Stimulated activated CD8-positive, alpha-beta memory T cell treated with anti-CD3 and anti-CD28 coated beads, Interleukin-15, amount 100 ng/mL, for 48 hours (primary cell): ENCODE data around the gene EXOSC9.

ENCODE experiments used
- DNase-seq, 2 donors: peaks; one replicate each; pipeline ENCODE4 v3.0.0-alpha.2; 2020; ENCODE audit warnings: low read depth in 2 of 2

EXOSC9 gene

DNA sequence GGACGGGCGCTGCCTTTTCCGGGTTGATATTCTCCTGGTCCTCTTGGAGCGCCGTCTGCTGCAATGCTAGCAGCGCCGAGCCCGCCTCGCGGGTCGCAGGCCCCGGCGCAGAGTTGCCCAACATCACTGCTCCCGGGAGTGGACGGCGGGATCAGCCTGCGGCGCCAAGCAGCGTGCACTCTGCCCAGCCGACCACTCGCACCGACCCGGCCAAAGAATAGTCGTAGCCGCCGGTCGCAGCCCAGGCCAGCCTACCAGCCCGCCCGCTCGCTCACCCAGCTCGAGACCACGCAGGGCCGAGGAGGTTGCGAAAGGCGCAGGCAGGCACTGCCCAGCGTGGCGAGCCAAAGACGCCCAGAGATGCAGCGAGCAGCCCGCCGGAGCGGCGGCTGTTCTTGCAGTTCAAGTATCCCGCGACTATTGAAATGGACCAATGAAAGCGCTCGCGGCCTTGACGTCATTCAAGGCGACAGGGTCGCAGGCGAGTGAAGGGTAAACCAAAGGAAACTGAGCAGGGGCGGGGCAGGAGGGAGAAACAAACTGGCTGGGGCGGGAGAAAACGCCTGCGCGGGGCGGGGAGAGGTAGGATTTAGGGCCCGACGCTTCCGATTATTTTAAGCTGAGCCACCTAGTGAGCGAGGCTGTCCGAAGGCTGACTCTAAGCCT, 22.5 kb downstream of the EXOSC9 start, which contains the start of gene CCNA2:
TSS of gene CCNA2 (minus strand) at position 379 of the 666 bp plus-strand sequence. CDS start at position 124, 255 bp downstream.
- DNase-seq, result peak; percentile 93 to 95

DNA sequence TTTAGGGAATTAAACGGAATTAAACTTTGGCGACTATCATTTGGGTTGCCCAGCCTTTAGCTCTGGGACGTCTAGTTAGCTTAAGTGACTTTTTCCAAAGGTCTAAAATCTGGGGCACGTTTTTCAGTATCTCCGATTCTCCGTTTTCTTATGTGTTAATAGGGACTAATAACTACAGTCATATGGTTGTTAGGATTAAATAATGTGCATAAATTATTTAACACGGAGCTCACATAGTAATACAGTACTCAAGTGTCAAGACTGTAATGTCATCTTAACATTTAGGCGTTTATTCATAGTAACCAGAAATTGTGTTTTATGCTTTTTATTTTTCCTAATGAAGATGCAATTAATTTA, 23.0 kb downstream of the EXOSC9 start:
- DNase-seq, result no peak

DNA sequence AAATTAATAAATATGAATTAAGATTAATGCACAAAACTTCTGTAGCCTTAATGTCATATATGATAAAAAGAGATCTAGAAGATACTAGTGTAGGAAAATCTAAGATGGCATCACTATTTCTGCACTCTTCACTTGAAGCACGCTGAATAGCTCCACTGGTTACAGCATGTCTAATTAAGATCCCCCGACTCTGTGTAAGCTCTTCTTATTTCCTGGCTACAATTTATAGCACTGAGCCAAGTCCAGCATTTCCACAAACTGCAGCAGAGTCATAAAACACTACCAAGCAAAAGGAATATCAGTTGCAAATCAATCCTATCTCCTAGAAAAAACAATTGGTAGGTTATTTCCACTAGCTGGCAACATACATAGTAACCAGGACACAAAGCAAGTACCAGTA, 23.8 kb downstream of the EXOSC9 start:
- DNase-seq, result no peak

DNA sequence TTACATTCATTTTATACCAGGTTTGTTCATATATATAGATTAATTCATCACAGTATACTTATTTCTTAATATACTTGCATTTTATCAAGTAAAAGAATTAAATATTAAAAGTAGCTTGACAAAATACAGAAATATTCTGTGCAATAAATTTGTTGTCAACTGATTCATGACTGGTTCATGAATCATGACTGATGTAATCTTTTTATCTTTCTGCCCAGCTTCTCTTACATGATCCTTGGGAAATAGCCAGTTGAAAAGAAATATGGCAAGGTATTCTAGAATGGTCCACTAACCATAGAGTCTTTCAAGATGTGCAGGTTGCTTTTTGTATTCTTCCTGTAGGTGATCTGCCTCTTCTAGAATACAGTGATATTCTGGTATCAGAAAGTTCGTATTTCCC, 26.7 kb downstream of the EXOSC9 start:
- no peak for DNase-seq

DNA sequence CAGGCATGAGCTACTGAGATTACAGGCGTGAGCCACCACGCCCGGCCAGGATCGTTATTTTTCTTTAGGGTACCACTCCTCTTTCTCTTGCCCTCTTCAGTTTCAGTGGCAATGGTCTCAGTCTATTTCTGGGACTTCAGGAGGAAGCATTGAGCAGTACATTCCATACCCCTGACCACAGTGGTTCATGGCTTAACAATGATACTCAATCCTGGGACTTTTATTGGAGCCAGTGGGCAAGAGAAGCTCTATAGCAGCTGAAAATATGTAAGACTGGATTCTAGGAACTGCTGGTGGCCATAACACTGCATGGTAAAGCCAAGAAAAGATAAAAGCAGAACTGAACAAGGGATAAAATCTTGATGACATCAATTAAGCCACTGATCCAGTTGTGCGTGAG, 28.4 kb downstream of the EXOSC9 start:
- DNase-seq, result no peak

DNA sequence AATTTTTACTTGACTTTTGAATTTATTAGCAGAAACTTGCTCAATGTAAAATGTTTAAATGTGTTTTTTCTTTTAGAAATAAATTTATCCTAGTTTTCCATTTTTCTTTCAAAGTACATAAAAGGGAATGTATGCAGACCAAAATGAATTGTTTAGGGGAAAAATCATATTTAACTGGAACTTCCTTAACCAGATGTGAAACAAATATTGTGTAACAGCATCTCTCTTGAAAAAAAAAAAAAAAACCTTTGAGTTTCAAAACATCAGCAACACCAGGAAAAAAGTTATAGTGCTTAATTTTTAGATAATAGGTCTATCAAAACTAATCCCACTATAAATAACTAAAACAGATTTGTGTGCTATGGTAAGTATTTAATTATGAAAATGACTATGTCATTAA, 37.0 kb downstream of the EXOSC9 start:
- DNase-seq, result no peak

DNA sequence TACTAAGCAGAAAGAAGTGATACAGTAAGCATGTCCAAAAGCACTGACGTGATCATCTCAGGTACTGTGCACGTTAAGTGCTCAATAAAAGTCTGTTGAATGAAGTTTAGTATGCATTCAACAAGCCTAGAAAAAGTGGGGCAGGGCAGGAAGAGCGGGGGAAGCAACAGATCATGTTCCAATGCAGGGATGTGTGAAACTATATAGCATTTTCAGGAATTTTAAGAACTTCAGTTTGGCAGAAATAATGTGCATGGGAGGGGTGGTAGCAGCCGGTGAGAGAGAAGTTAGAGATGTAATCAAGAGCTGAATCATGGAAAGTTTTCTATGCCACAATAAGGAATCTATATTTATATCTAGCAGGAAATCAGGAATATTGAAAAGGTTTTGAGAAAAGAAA, 41.7 kb downstream of the EXOSC9 start:
- DNase-seq, result no peak

DNA sequence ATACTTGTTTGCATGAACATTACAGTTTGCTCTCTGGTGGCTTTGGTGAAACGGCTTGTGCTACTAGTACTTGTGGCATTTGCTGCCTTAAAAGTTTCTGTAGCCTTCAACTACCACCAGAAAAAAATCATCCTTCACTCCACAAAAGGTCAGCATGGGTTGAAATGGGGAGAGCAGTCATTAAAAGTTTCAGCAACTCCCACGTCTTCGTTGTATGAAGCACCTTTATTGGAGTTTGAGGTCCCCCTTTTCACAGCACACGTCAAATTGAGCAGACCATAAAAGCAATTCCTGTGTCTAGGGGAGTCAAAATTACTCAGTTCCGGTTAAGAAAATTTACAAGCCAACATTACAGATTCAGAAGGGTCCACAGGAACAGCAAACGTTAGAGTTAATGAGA, 45.5 kb downstream of the EXOSC9 start:
- DNase-seq, result no peak

DNA sequence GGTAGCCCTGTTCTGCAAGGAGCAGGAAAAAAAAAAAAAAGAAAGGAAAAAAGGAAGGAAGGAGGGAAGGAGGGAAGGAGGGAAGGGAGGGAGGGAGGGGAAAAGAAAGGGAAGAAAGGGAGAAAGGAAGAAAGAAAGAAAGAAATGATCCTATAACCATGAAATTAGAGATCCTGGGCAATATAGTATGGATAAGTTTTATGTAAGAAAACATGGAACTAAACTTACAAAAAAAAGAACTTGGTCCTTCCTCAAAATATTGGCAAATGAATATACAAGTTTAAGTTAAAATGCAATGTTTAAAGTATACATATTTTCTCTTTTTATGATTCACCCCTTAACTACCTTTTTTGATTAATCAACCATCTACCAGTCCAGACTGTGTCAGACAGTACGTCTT, 50.2 kb downstream of the EXOSC9 start:
- DNase-seq, result no peak

DNA sequence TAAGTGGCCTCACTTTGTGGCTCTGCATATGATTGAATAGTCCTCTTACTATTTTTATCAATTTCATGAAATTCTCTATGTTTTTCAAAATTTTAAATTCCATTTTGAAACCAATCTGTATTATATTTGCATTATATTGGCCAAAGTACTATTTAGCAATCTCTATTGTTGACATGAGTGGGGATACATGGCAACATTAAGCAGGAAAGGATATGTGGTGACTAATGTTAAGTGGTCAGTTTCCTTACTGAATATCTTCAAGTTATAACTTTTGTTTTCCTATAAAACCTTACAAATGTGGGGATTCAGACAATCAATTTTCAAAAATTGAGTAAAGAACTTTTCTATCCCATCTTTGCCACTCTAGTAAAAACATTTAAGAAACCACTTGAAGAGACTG, 59.0 kb downstream of the EXOSC9 start:
- no peak for DNase-seq

DNA sequence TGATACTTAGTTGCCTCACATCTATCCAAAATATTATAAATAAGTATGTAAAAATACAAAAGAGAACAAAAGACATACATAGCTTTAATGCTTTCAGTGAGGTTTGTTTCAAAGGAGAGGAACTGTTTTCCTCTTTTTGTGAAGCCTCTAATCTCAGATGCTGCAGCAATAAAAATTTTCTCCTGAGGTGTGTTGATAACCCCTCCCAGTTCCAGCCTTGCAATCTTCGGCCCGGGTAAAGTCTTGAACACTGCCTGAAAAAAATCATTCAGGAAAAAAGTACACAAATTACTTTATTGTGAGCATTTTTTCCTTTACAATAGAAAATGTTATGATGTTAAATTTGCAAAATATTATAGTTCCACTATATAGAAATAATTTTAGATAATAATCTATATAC, 60.3 kb downstream of the EXOSC9 start:
- no peak for DNase-seq

DNA sequence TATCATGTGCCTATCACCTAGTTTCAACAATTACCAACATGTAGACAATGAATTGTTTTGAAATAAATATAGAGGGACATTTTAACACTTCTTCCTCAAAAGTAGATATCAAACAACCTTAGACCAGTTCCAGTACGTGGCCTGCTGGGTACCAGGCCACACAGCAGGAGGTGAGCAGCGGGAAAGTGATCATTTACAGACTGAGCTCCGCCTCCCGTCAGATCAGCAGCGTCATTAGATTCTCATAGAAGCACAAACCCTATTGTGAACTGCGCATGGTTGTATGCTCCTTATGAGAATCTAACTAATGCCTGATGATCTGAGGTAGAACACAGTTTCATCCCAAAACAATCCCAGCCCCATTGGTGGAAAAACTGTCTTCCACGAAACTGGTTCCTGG, 62.7 kb downstream of the EXOSC9 start:
- DNase-seq, result no peak
